ENCODE results near the gene PCARE.

Gene PCARE

DNA sequence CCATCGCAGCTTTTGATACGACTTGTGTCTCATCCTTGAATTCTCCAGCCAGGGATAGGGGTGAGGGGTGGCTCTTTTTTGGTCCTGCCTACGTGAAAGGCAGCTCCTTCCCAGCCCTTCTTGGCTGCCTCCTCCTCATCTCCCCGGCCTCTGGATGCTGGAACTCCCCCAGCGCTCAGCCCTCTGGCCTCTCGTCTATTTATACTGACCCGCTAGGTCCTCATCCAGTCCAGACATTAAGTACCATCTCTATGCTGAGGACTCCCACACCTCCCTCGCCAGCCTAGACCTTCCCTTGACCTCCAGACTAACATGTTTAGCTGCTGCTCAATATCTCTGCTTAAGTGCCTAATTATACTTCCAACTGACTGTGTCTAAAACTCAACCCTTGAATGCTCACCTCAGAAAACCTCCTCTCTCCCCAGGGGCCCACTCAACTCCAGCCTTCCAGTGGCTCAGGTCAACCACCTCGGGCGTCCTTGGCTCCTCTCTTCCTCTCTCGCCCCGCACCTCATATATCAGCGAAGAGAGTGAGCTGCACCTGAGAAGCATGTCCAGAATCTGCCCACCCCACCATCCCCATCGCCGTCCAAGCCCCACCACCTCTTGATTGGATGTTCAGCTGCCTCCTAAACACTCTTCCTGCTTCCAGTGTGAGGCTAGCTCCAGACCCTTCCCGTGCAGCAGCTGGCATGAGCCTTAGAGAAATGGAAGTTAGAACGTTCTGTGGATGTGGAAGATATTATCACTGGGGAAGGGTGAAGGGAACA is 58.4 kb downstream of the PCARE start:
- FAIRE-seq (no peak), DNase-seq (ENCODE audit: insufficient read length, low spot score) (no peak)
- TF ChIP-seq, protein P1, sequence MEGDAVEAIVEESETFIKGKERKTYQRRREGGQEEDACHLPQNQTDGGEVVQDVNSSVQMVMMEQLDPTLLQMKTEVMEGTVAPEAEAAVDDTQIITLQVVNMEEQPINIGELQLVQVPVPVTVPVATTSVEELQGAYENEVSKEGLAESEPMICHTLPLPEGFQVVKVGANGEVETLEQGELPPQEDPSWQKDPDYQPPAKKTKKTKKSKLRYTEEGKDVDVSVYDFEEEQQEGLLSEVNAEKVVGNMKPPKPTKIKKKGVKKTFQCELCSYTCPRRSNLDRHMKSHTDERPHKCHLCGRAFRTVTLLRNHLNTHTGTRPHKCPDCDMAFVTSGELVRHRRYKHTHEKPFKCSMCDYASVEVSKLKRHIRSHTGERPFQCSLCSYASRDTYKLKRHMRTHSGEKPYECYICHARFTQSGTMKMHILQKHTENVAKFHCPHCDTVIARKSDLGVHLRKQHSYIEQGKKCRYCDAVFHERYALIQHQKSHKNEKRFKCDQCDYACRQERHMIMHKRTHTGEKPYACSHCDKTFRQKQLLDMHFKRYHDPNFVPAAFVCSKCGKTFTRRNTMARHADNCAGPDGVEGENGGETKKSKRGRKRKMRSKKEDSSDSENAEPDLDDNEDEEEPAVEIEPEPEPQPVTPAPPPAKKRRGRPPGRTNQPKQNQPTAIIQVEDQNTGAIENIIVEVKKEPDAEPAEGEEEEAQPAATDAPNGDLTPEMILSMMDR (IDR thresholded peaks at IDR 0.05; ENCODE audit: insufficient read depth, missing control alignments), result no peak

DNA sequence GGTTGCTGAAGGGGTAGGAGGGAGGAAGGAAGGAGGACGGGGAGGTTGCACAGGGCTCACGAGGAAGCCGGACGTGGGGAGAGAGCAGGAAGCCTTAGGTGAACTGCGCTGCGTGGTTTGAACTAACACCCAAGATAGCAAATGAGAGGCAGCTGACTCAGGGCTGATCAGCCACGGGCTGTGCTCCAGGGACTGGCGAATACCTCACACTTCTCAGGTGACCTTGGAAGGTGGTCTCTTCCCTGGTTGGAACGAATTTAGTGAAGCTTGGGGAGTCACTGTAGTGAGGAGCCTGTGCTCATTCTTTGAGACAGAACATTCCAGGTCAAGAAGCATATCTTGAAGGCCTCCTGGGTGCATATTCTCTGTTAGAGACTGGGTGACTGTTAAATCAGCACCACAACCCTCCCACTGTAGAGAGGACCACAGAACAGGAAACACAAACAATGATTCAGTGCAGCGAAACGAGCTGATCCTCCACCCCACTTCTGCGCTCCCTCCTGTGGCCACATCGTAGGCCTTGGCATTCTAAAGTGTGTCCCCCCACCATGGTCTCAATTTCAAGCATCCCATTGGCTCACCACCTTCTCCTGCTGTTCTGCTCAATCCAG is 59.4 kb downstream of the PCARE start:
- DNase-seq (ENCODE audit: insufficient read length, low spot score) (no peak), FAIRE-seq (no peak)
- TF ChIP-seq, protein P1 (IDR thresholded peaks at IDR 0.05; ENCODE audit: insufficient read depth, missing control alignments), result no peak

DNA sequence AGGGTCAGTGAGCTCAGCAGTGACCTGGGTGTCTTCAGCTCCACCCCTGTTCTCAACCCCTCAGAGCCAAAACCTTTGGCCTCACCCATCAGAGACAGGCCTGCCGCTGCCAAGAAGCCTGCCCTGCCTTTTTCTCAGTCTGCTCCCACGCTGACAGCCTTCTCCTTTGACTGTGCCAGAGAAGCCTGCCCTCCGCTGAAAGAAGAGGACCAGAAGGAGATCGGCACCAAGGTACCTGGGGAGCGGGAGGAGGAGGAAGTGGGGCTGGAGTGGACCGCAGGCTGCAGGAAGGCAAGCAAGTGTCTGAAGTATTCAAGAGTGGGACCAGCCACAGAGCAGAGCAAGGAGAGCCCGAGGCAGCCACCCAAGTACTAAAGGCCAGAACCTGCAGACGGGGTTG is 60.0 kb downstream of the PCARE start:
- TF ChIP-seq, protein P1 (IDR thresholded peaks at IDR 0.05; ENCODE audit: insufficient read depth, missing control alignments), result no peak
- FAIRE-seq, result no peak
- no peak for DNase-seq (ENCODE audit: insufficient read length, low spot score)

DNA sequence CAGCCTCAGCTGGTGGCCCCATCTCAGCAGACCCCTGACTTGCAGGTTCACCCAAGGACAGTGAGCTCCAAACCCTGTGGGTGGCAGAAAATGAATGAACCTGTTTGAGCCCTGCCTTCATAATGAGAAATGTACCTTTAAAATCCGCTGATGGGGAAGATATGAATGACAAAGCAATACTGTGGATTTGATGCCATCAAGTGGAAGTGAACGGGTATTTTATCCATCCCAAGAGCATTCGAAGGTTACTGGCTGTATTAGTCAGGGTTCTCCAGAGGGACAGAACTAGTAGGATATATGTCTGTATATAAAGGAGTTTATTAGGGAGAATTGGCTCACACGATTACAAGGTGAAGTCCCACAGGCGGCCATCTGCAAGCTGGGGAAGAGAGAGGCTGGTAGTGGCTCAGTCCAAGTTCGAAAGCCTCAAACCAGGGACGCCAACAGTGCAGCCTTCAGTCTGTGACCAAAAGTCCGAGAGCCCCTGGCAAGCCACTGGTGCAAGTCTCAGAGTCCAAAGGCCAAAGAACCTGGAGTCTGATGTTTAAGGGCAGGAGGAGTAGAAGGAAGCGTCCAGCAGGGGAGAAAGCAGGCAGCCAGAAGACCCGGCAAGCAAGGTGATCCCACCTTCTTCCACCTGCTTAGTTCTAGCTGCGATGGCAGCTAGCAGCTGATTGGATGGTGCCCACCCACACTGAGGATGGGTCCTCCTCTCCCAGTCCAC is 61.1 kb downstream of the PCARE start:
- no peak for DNase-seq (ENCODE audit: insufficient read length, low spot score)
- no peak for FAIRE-seq
- TF ChIP-seq, protein P1 (IDR thresholded peaks at IDR 0.05; ENCODE audit: insufficient read depth, missing control alignments), result no peak

DNA sequence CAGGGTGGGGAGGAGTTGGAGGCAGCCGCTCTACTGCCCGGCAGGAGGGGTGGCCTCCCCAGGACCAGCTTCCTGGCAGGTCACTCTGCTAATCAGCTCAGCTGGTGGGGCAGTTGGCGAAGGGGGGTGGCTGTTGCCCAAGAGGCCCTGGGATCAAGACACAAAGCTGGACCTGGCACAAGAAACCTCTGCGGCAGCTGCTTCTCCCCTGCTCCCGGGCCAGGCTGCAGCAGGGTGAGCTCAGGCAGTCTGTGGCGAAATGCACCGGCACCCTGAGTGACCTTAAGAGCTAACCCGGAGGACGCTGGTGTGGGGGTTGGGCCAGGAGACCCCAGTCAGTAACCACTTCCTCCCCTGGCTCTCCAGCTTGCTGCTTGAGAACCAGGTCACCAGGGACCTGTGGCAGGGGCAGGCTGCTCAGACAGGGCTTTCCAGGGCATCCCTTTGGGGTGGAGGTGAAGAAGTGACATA is 62.1 kb downstream of the PCARE start:
- TF ChIP-seq, protein P1 (IDR thresholded peaks at IDR 0.05; ENCODE audit: insufficient read depth, missing control alignments), result no peak
- no peak for FAIRE-seq
- DNase-seq (ENCODE audit: insufficient read length, low spot score), result no peak
